ENCODE measurements around the gene ATRN. TPM values are rescaled to one million over a fixed set of nuclear protein-coding genes. Genes with fewer than 3 reads are reported as not detected.
"Not testable (repeated sequence)": the region's sequence is repeated elsewhere in the genome, so short reads cannot be mapped to it uniquely, and the experiment has no call there.

The ATRN gene
- total and polyA plus RNA-seq, 4 donors, result 4.2 to 38.5 (median 21.2) TPM

GRCh38 chr20:3509064-3509463 is 38.2 kb downstream of the ATRN start:
- WGBS, 2 donors, result 89 to 96% methylated on average over 2 of the region's 2 CpGs
- Histone ChIP-seq H3K9ac (ENCODE audit: insufficient read depth in 1 of 2, low read length in 2 of 2) (no peak overlapping the region), H3K4me3 (no peak overlapping the region), H3K9me3 (ENCODE audit: control insufficient read depth in 4 of 4, insufficient read depth in 3 of 4, low read length in 3 of 4) (no peaks in the 10 kb centered on the region), H3K4me1 (ENCODE audit: control insufficient read depth in 5 of 5, insufficient read depth in 5 of 5, low read length in 5 of 5) (peaks cover 0 to 7% (median 2%) of the 10 kb centered on the region in 5 donors), H3K36me3 (ENCODE audit: control insufficient read depth in 4 of 4, insufficient read depth in 4 of 4, low read length in 4 of 4) (no peaks in the 10 kb centered on the region), H3K27ac (ENCODE audit: low read depth in 1 of 2, low read length in 1 of 2) (no peak overlapping the region), H3K27me3 (ENCODE audit: control insufficient read depth in 3 of 3, insufficient read depth in 3 of 3, low read length in 2 of 3) (no peaks in the 10 kb centered on the region)
- TF ChIP-seq CTCF (IDR thresholded peaks at IDR 0.05; ENCODE audit: control extremely low read depth, extremely low read depth), result no peak
- ATAC-seq (ENCODE audit: insufficient read depth, low FRiP score), result no peak
- no peak for DNase-seq

GRCh38 chr20:3510110-3510509 is 39.3 kb downstream of the ATRN start:
- WGBS, 2 donors, result 32 to 52% methylated on average over 2 of the region's 2 CpGs
- DNase-seq, result peak in 2 of 3 donors; percentile 25 to 32
- H3K9ac ChIP-seq (ENCODE audit: insufficient read depth in 1 of 2, low read length in 2 of 2), result no peak overlapping the region

GRCh38 chr20:3512239-3512638 is 41.4 kb downstream of the ATRN start:
- WGBS, 2 donors, result 79 to 96% methylated on average over 3 of the region's 3 CpGs
- H3K9ac ChIP-seq (ENCODE audit: insufficient read depth in 1 of 2, low read length in 2 of 2); H3K4me3 ChIP-seq; H3K27me3 ChIP-seq (ENCODE audit: control insufficient read depth in 3 of 3, insufficient read depth in 3 of 3, low read length in 2 of 3); H3K9me3 ChIP-seq (ENCODE audit: control insufficient read depth in 4 of 4, insufficient read depth in 3 of 4, low read length in 3 of 4); H3K36me3 ChIP-seq (ENCODE audit: control insufficient read depth in 4 of 4, insufficient read depth in 4 of 4, low read length in 4 of 4); H3K4me1 ChIP-seq (ENCODE audit: control insufficient read depth in 5 of 5, insufficient read depth in 5 of 5, low read length in 5 of 5); H3K27ac ChIP-seq (ENCODE audit: low read depth in 1 of 2, low read length in 1 of 2); ATAC-seq (ENCODE audit: insufficient read depth, low FRiP score); DNase-seq: not testable (repeated sequence)

More at GRCh38 chr20:3510110-3510509, 39.3 kb downstream of the ATRN start:
- Histone ChIP-seq H3K27me3 (ENCODE audit: control insufficient read depth in 3 of 3, insufficient read depth in 3 of 3, low read length in 2 of 3) (no peaks in the 10 kb centered on the region), H3K4me3 (no peak overlapping the region), H3K9me3 (ENCODE audit: control insufficient read depth in 4 of 4, insufficient read depth in 3 of 4, low read length in 3 of 4) (no peaks in the 10 kb centered on the region), H3K27ac (ENCODE audit: low read depth in 1 of 2, low read length in 1 of 2) (no peak overlapping the region), H3K4me1 (ENCODE audit: control insufficient read depth in 5 of 5, insufficient read depth in 5 of 5, low read length in 5 of 5) (peaks cover 0 to 7% (median under 1%) of the 10 kb centered on the region in 5 donors), H3K36me3 (ENCODE audit: control insufficient read depth in 4 of 4, insufficient read depth in 4 of 4, low read length in 4 of 4) (no peaks in the 10 kb centered on the region)
- TF ChIP-seq CTCF (IDR thresholded peaks at IDR 0.05; ENCODE audit: control extremely low read depth, extremely low read depth), result no peak
- no peak for ATAC-seq (ENCODE audit: insufficient read depth, low FRiP score)

GRCh38 chr20:3514012-3514642 is 43.3 kb downstream of the ATRN start:
- ATAC-seq (ENCODE audit: insufficient read depth, low FRiP score), result no peak
- H3K9ac ChIP-seq (ENCODE audit: insufficient read depth in 1 of 2, low read length in 2 of 2), result no peak overlapping the region
- no peak for DNase-seq
- H3K4me1 ChIP-seq (ENCODE audit: control insufficient read depth in 5 of 5, insufficient read depth in 5 of 5, low read length in 5 of 5), result peaks cover 0 to 7% (median 2%) of the 10 kb centered on the region in 5 donors
- 94 to 95% methylated on average over 3 of the region's 3 CpGs for WGBS, 2 donors
- no peaks in the 10 kb centered on the region for H3K36me3 ChIP-seq (ENCODE audit: control insufficient read depth in 4 of 4, insufficient read depth in 4 of 4, low read length in 4 of 4)
- no peak overlapping the region for H3K4me3 ChIP-seq
- H3K27ac ChIP-seq (ENCODE audit: low read depth in 1 of 2, low read length in 1 of 2), result no peak overlapping the region
- no peaks in the 10 kb centered on the region for H3K9me3 ChIP-seq (ENCODE audit: control insufficient read depth in 4 of 4, insufficient read depth in 3 of 4, low read length in 3 of 4)
- H3K27me3 ChIP-seq (ENCODE audit: control insufficient read depth in 3 of 3, insufficient read depth in 3 of 3, low read length in 2 of 3), result no peaks in the 10 kb centered on the region
- no peak for TF ChIP-seq CTCF (IDR thresholded peaks at IDR 0.05; ENCODE audit: control extremely low read depth, extremely low read depth)

All from lung (tissue), 12 donors.